Testis (tissue), 3 donors: ENCODE data around the gene TMEM97. TPM values are rescaled to one million over a fixed set of nuclear protein-coding genes. Genes with fewer than 3 reads are reported as not detected.
"Not testable (repeated sequence)": the region's sequence is repeated elsewhere in the genome, so short reads cannot be mapped to it uniquely, and the experiment has no call there.

Experiments
- DNase-seq: peaks from one replicate; pipeline ENCODE4 v3.0.0-alpha.2; 2019
- H3K27ac ChIP-seq, 2 donors: fragments of 200-600 bp; sonication (generic); one replicate each; pipeline ENCODE4 v1.5.1; 2019
- H3K27me3 ChIP-seq: fragments of 200-600 bp; sonication (generic); one replicate; pipeline ENCODE4 v1.5.1; 2019
- H3K36me3 ChIP-seq: fragments of 200-600 bp; sonication (generic); one replicate; pipeline ENCODE4 v1.5.1; 2017; ENCODE audit warnings: low read depth; ENCODE audit errors: missing control alignments
- H3K4me1 ChIP-seq: fragments of 200-600 bp; sonication (generic); one replicate; pipeline ENCODE4 v1.5.1; 2019
- H3K4me3 ChIP-seq, 2 donors: fragments of 200-600 bp; sonication (generic); one replicate each; pipeline ENCODE4 v1.5.1; 2017 to 2019
- H3K9me3 ChIP-seq: fragments of 200-600 bp; sonication (generic); one replicate; pipeline ENCODE4 v1.5.1; 2017
- CTCF ChIP-seq, 3 experiments: fragments of 450-650 bp in 2 of 3; fragments of 200-600 bp in 1 of 3; sonication (generic) in 1 of 3; IDR thresholded peaks; one replicate each; pipeline ENCODE4 v1.5.1; 2016 to 2019; ENCODE audit warnings: antibody characterized with exemption in 3 of 3, mild to moderate bottlenecking in 2 of 3, moderate library complexity in 1 of 3
- POLR2A ChIP-seq: fragments of 450-650 bp; IDR thresholded peaks from one replicate; pipeline ENCODE4 v1.6.1; 2017; ENCODE audit warnings: antibody characterized with exemption, mild to moderate bottlenecking, moderate library complexity
- WGBS, 2 donors: methylation state at CpG; one replicate each; pipeline ENCODE4 v1.1.5; 2018; 5-methylcytosine and 5-hydroxymethylcytosine counted together
- intact Hi-C: fragments of 100-400 bp; cut with DNase I; formaldehyde crosslinking; loops from one replicate; pipeline ENCODE4 v1.15.1; 2023; ENCODE audit warnings: low total_unique reads
- polyA plus RNA-seq: library from polyadenylated mRNA; stranded (reverse); fragments of 350-450 nt; fragmentation: Illumina TruSeq; extraction: RNeasy Lipid Tissue Mini Kit (QIAGEN cat#74804); gene quantifications from one replicate; pipeline ENCODE4 v1.2.3, GENCODE V29; 2014; ENCODE audit warnings: low read depth, low replicate concordance; ENCODE audit not compliant: insufficient read depth
- total RNA-seq, 2 donors: library from RNA; depleted of rRNA; stranded (reverse); fragments of >200 nt; gene quantifications; one replicate each; pipeline ENCODE4 v1.2.3, GENCODE V29; 2016

The TMEM97 gene
- total and polyA plus RNA-seq, 3 donors from 2014 or later = 108 to 139 (median 118) TPM

DNA sequence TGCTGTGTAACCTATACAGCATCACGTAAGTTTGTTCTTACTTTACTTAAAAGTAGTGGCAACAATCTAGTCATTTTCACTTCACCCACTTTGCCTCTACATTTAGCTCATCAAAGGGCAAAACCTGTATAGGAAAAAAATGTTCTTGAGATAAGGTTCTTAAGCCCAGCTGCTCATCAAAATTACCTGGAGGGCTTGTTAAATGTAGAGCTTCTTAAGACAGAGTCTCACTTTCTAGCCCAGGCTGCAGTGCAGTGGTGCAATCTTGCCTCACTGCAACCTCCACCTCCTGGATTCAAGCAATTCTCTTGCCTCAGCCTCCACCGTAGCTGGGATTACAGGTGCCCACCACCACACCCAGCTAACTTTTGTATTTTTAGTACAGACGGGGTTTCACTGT lies 38.2 kb upstream of the TMEM97 start:
- no peak overlapping the region for H3K27ac ChIP-seq
- no peak for DNase-seq
- WGBS, 2 donors = 88 to 91% methylated on average over 3 of the region's 3 CpGs
- no peaks in the 10 kb centered on the region for H3K36me3 ChIP-seq
- TF ChIP-seq POLR2A (no peak), CTCF (IDR thresholded peaks at IDR 0.05) (no peak)
- no peaks in the 10 kb centered on the region for H3K4me1 ChIP-seq
- H3K4me3 ChIP-seq = no peak overlapping the region
- intact Hi-C loops = no loop called here
- H3K9me3 ChIP-seq = no peaks in the 10 kb centered on the region
- no peaks in the 10 kb centered on the region for H3K27me3 ChIP-seq

GRCh38 chr17:28282596-28282995 lies 36.4 kb upstream of the TMEM97 start:
- Histone ChIP-seq H3K27ac (no peak overlapping the region), H3K4me3 (no peak overlapping the region), H3K27me3 (no peaks in the 10 kb centered on the region), H3K36me3 (no peaks in the 10 kb centered on the region), H3K4me1 (no peaks in the 10 kb centered on the region), H3K9me3 (no peaks in the 10 kb centered on the region)
- intact Hi-C loops = no loop called here
- TF ChIP-seq POLR2A (no peak), CTCF (IDR thresholded peaks at IDR 0.05) (no peak)
- DNase-seq = no peak
- WGBS, 2 donors = 72 to 76% methylated on average over 7 of the region's 7 CpGs

DNA sequence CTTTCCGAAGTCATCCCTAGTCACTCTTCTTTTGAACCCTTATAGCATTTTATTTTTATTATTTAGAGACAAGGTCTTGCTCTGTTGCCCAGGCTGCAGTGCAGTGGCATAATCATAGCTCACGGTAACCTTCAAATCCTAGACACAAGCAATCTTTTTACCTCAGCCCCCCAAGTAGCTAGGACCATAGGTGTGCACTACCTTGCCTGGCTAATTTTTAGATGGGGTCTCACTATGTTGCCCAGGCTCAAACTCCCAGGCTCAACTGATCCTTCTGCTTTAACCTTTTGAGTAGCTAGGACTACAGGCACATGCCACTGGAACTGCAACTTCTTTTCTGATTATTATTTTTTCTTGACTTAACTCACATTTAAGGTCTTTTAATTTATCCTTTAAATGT lies 33.0 kb upstream of the TMEM97 start:
- Histone ChIP-seq H3K36me3 (no peaks in the 10 kb centered on the region), H3K9me3 (no peaks in the 10 kb centered on the region), H3K27me3 (no peaks in the 10 kb centered on the region), H3K27ac (no peak overlapping the region), H3K4me1 (peaks cover 6% of the 10 kb centered on the region), H3K4me3 (no peak overlapping the region)
- intact Hi-C loops = no loop called here
- TF ChIP-seq CTCF (IDR thresholded peaks at IDR 0.05) (no peak), POLR2A (no peak)
- 66 to 96% methylated on average over 2 of the region's 2 CpGs for WGBS, 2 donors
- DNase-seq = no peak

- Histone ChIP-seq H3K27ac (peak overlapping the region in 1 of 2 donors; percentile 11), H3K9me3 (no peaks in the 10 kb centered on the region), H3K4me1 (peaks cover 10% of the 10 kb centered on the region), H3K4me3 (no peak overlapping the region), H3K27me3 (no peaks in the 10 kb centered on the region), H3K36me3 (no peaks in the 10 kb centered on the region)
- DNase-seq = no peak
- intact Hi-C loops = no loop called here
- WGBS, 2 donors = 20 to 32% methylated on average over 2 of the region's 2 CpGs
- TF ChIP-seq CTCF (IDR thresholded peaks at IDR 0.05) = no peak
- TF ChIP-seq POLR2A = no peak
Observed at GRCh38 chr17:28290703-28291102, 28.3 kb upstream of the TMEM97 start.

DNA sequence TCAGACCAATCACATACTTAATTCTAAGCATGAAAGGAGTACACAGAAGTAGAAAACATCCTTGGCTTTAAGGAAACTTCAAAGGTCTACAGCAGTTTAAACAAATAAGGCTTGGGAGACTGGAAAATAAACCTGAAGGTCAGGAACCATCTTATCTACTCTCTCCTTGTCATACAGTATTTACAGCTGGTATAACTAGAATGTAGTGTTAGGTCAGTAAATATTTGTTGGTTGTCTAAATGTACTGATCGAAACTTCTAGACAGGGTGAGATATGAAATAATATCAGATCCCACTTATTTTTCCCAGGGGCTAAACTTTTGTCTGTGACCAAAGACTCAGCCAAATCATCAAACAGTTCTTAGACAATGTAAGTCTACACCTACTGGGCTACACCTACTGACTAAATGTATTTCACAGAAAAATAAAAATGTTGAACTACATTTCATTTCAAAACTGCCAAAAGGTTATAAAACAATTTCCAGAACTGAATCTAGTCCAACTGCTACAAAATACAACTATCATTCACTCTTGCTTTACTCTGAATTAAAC lies 27.1 kb upstream of the TMEM97 start:
- intact Hi-C loops = no loop called here
- Histone ChIP-seq H3K9me3 (no peaks in the 10 kb centered on the region), H3K4me3 (no peak overlapping the region), H3K4me1 (peaks cover 12% of the 10 kb centered on the region), H3K36me3 (no peaks in the 10 kb centered on the region), H3K27me3 (no peaks in the 10 kb centered on the region), H3K27ac (peak overlapping the region; percentile 6 to 39)
- DNase-seq = no peak
- 37 to 43% methylated on average over 1 of the region's 1 CpG for WGBS, 2 donors
- no peak for TF ChIP-seq POLR2A

GRCh38 chr17:28292878-28293277 lies 26.1 kb upstream of the TMEM97 start:
- DNase-seq, H3K36me3 ChIP-seq, H3K4me3 ChIP-seq, H3K9me3 ChIP-seq, H3K27me3 ChIP-seq, intact Hi-C loops: not testable (repeated sequence)
- WGBS, 2 donors = 68 to 72% methylated on average over 12 of the region's 12 CpGs
- Histone ChIP-seq H3K27ac (peak overlapping the region in 1 of 2 donors; percentile 23), H3K4me1 (peaks cover 19% of the 10 kb centered on the region)
